Measurements from ENCODE around the gene SLC20A1.

The SLC20A1 gene

GRCh38 chr2:112662704-112663103 lies 17.0 kb downstream of the SLC20A1 start:
- ATAC-seq: no peak
- TF ChIP-seq TOX (CRISPR knock-in tag; IDR thresholded peaks at IDR 0.05; ENCODE audit: borderline replicate concordance) (no peak), PPARA (CRISPR knock-in tag; IDR thresholded peaks at IDR 0.05; ENCODE audit: borderline replicate concordance) (no peak), TSHZ2 (CRISPR knock-in tag; IDR thresholded peaks at IDR 0.05) (no peak), GLIS3 (CRISPR knock-in tag; IDR thresholded peaks at IDR 0.05) (no peak), TCF4 (CRISPR knock-in tag; IDR thresholded peaks at IDR 0.05; ENCODE audit: borderline replicate concordance) (no peak), SNAI2 (CRISPR knock-in tag; IDR thresholded peaks at IDR 0.05) (no peak)
- TF ChIP-seq, protein P1, sequence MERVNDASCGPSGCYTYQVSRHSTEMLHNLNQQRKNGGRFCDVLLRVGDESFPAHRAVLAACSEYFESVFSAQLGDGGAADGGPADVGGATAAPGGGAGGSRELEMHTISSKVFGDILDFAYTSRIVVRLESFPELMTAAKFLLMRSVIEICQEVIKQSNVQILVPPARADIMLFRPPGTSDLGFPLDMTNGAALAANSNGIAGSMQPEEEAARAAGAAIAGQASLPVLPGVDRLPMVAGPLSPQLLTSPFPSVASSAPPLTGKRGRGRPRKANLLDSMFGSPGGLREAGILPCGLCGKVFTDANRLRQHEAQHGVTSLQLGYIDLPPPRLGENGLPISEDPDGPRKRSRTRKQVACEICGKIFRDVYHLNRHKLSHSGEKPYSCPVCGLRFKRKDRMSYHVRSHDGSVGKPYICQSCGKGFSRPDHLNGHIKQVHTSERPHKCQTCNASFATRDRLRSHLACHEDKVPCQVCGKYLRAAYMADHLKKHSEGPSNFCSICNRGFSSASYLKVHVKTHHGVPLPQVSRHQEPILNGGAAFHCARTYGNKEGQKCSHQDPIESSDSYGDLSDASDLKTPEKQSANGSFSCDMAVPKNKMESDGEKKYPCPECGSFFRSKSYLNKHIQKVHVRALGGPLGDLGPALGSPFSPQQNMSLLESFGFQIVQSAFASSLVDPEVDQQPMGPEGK (CRISPR knock-in tag; IDR thresholded peaks at IDR 0.05; ENCODE audit: borderline replicate concordance): no peak
- TF ChIP-seq, protein P2, sequence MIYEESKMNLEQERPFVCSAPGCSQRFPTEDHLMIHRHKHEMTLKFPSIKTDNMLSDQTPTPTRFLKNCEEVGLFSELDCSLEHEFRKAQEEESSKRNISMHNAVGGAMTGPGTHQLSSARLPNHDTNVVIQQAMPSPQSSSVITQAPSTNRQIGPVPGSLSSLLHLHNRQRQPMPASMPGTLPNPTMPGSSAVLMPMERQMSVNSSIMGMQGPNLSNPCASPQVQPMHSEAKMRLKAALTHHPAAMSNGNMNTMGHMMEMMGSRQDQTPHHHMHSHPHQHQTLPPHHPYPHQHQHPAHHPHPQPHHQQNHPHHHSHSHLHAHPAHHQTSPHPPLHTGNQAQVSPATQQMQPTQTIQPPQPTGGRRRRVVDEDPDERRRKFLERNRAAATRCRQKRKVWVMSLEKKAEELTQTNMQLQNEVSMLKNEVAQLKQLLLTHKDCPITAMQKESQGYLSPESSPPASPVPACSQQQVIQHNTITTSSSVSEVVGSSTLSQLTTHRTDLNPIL (CRISPR knock-in tag; IDR thresholded peaks at IDR 0.05; ENCODE audit: low read depth): no peak

- ATAC-seq: no peak
Measured at GRCh38 chr2:112664689-112665088, 18.9 kb downstream of the SLC20A1 start.

DNA sequence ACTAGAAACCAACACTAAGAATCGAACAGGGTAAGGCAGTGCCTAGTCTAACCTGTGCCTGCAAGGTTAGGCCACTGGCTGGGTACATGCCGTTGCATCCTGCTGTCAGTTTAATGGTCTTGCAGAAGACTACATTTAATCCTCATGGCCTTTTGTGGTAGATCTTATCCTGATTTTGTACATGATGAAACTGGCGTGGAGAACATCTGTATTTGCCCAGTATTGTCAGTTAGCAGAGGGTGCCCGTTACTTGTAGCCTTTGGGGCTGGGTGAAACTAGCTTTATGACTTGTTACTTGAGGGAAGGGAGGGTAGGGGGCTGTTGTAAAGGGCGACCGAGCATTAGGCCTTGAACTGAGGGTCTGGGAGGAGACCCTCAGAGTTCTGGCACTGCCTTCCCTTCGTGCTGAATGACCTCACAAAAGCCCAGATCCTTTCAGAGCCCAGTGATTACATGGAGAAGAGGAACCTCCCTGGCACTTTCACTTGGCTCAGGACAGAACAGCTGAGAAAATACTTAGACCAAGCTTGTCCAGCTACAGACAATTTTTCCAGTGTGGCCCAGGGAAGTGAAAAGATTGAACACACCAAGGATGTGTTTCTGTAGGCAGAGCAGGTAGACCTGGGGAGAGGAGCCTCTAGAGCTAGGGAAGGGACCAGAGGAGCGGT lies 19.5 kb downstream of the SLC20A1 start:
- peak; percentile 11 for ATAC-seq
- TF ChIP-seq ISL1 (CRISPR knock-in tag; IDR thresholded peaks at IDR 0.05) (no peak), TCF4 (CRISPR knock-in tag; IDR thresholded peaks at IDR 0.05; ENCODE audit: borderline replicate concordance) (no peak), PPARA (CRISPR knock-in tag; IDR thresholded peaks at IDR 0.05; ENCODE audit: borderline replicate concordance) (no peak), CSDC2 (CRISPR knock-in tag; IDR thresholded peaks at IDR 0.05) (no peak), BACH2 (CRISPR knock-in tag; IDR thresholded peaks at IDR 0.05; ENCODE audit: borderline replicate concordance) (no peak), POU6F1 (CRISPR knock-in tag; IDR thresholded peaks at IDR 0.05; ENCODE audit: borderline replicate concordance, low read depth) (no peak), RARB (CRISPR knock-in tag; IDR thresholded peaks at IDR 0.05) (no peak), TSHZ2 (CRISPR knock-in tag; IDR thresholded peaks at IDR 0.05) (no peak), ZC3H10 (CRISPR knock-in tag; IDR thresholded peaks at IDR 0.05) (no peak), TOX (CRISPR knock-in tag; IDR thresholded peaks at IDR 0.05; ENCODE audit: borderline replicate concordance) (no peak), SNAI2 (CRISPR knock-in tag; IDR thresholded peaks at IDR 0.05) (no peak), ARNTL (CRISPR knock-in tag; IDR thresholded peaks at IDR 0.05; ENCODE audit: borderline replicate concordance, low read depth) (no peak), ZNF565 (CRISPR knock-in tag; conservative IDR thresholded peaks at IDR 0.05; ENCODE audit: low read depth) (no peak), ZFP30 (CRISPR knock-in tag; IDR thresholded peaks at IDR 0.05) (no peak), ZNF8 (CRISPR knock-in tag; IDR thresholded peaks at IDR 0.05) (no peak), OSR1 (CRISPR knock-in tag; IDR thresholded peaks at IDR 0.05) (no peak)
- TF ChIP-seq, protein P3, sequence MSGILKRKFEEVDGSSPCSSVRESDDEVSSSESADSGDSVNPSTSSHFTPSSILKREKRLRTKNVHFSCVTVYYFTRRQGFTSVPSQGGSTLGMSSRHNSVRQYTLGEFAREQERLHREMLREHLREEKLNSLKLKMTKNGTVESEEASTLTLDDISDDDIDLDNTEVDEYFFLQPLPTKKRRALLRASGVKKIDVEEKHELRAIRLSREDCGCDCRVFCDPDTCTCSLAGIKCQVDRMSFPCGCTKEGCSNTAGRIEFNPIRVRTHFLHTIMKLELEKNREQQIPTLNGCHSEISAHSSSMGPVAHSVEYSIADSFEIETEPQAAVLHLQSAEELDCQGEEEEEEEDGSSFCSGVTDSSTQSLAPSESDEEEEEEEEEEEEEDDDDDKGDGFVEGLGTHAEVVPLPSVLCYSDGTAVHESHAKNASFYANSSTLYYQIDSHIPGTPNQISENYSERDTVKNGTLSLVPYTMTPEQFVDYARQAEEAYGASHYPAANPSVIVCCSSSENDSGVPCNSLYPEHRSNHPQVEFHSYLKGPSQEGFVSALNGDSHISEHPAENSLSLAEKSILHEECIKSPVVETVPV (CRISPR knock-in tag; IDR thresholded peaks at IDR 0.05): no peak
- TF ChIP-seq, protein P2 (CRISPR knock-in tag; IDR thresholded peaks at IDR 0.05; ENCODE audit: low read depth): no peak

More at GRCh38 chr2:112664689-112665088, 18.9 kb downstream of the SLC20A1 start:
- TF ChIP-seq, protein P2 (CRISPR knock-in tag; IDR thresholded peaks at IDR 0.05; ENCODE audit: low read depth): no peak
- TF ChIP-seq ZC3H10 (CRISPR knock-in tag; IDR thresholded peaks at IDR 0.05): no peak
